B cell (primary cell): ENCODE data around the gene HIRA. TPM values are rescaled to one million over a fixed set of nuclear protein-coding genes. Genes with fewer than 3 reads are reported as not detected.

ENCODE experiments used
- ATAC-seq: fragments of 200-7000 bp; cut with Tn5 transposase; one replicate; pipeline ENCODE4 v1.10.0; 2021; ENCODE audit warnings: low read depth, mild to moderate bottlenecking, moderate number of reproducible peaks, moderate library complexity
- CTCF ChIA-PET: fragments of 350-600 bp; sonication (Branson Sonifier 250); formaldehyde crosslinking; loops from one replicate; lab custom pipeline; 2021; ENCODE audit warnings: antibody characterized with exemption, inconsistent platforms; lab: Charles Lee
- POLR2A ChIA-PET: fragments of 350-600 bp; sonication (Branson Sonifier 250); formaldehyde crosslinking; loops from one replicate; lab custom pipeline; 2021; ENCODE audit warnings: antibody characterized with exemption; lab: Charles Lee
- DNase-seq: peaks from one replicate; pipeline ENCODE4 v3.0.0; 2013
- H2AFZ ChIP-seq: 2 replicates; pipeline ENCODE4 v1.6.1; 2012; ENCODE audit warnings: mild to moderate bottlenecking, low read depth, low read length; ENCODE audit not compliant: insufficient read depth, poor library complexity, severe bottlenecking
- H3K27ac ChIP-seq, 2 donors: 1 replicate in 1 of 2; 2 replicates in 1 of 2; pipeline ENCODE4 v1.5.1; 2012 to 2013; ENCODE audit warnings: low read length in 2 of 2, mild to moderate bottlenecking in 2 of 2, moderate library complexity in 1 of 2
- H3K27me3 ChIP-seq, 4 experiments: fragments of 200-600 bp in 1 of 4; sonication (generic) in 1 of 4; replicated peaks in 1 of 4; 1 replicate in 2 of 4; 2 replicates in 2 of 4; pipeline versions ENCODE4 v1.6.1 to v1.7.0; 2013 to 2016; ENCODE audit warnings: low read length in 3 of 4, mild to moderate bottlenecking in 2 of 4, mixed read lengths in 1 of 4, moderate library complexity in 1 of 4; ENCODE audit not compliant: insufficient read depth in 4 of 4, control insufficient read depth in 3 of 4; ENCODE audit errors: control extremely low read depth in 1 of 4
- H3K36me3 ChIP-seq, 2 experiments: replicated peaks in 1 of 2; 1 replicate in 1 of 2; 2 replicates in 1 of 2; pipeline versions ENCODE4 v1.6.1 to v1.7.1; 2013; ENCODE audit warnings: low read length in 1 of 2; ENCODE audit not compliant: insufficient read depth in 2 of 2, control insufficient read depth in 1 of 2; ENCODE audit errors: control extremely low read depth in 1 of 2, extremely low read depth in 1 of 2
- H3K4me1 ChIP-seq, 2 donors: fragments of 200-600 bp in 1 of 2; sonication (generic) in 1 of 2; 1 replicate in 1 of 2; 2 replicates in 1 of 2; pipeline versions ENCODE4 v1.5.1 to v1.6.1; 2013 to 2017; ENCODE audit warnings: low read length in 2 of 2; ENCODE audit not compliant: control insufficient read depth in 2 of 2, insufficient read depth in 2 of 2
- H3K4me2 ChIP-seq: replicated peaks from 2 replicates; pipeline ENCODE3; 2012; ENCODE audit warnings: mild to moderate bottlenecking, low read depth, low read length; ENCODE audit not compliant: poor library complexity, severe bottlenecking
- H3K4me3 ChIP-seq, 5 experiments: fragments of 200-600 bp in 1 of 5; sonication (generic) in 1 of 5; 1 replicate in 3 of 5; 2 replicates in 2 of 5; pipeline versions ENCODE4 v1.5.1 to v1.7.0; 2011 to 2016; ENCODE audit warnings: low read length in 4 of 5, mild to moderate bottlenecking in 4 of 5, low read depth in 2 of 5, control low read depth in 1 of 5, moderate library complexity in 1 of 5; ENCODE audit not compliant: insufficient read depth in 1 of 5; ENCODE audit errors: control extremely low read depth in 1 of 5, extremely low read depth in 1 of 5
- H3K79me2 ChIP-seq: fragments of 200-600 bp; sonication (generic); one replicate; pipeline ENCODE4 v1.6.0; 2016; ENCODE audit warnings: low read length; ENCODE audit not compliant: control insufficient read depth, insufficient read depth
- H3K9ac ChIP-seq: fragments of 200-600 bp; sonication (generic); 2 replicates; pipeline ENCODE4 v1.6.1; 2017; ENCODE audit warnings: mild to moderate bottlenecking, low read length, moderate library complexity
- H3K9me3 ChIP-seq, 3 donors: one replicate each; pipeline versions ENCODE4 v1.6.1 to v1.7.1; 2013; ENCODE audit warnings: low read length in 2 of 3; ENCODE audit not compliant: control insufficient read depth in 2 of 3, insufficient read depth in 1 of 3; ENCODE audit errors: control extremely low read depth in 1 of 3
- H4K20me1 ChIP-seq: 2 replicates; pipeline ENCODE4 v1.6.0; 2012; ENCODE audit warnings: mild to moderate bottlenecking, low read length; ENCODE audit not compliant: insufficient read depth, control insufficient read depth, poor library complexity, severe bottlenecking
- H3K27ac Mint-ChIP-seq: one replicate; pipeline ENCODE4 v1.8.0; 2021; ENCODE audit warnings: mixed read lengths
- H3K27me3 Mint-ChIP-seq: one replicate; pipeline ENCODE4 v1.8.0; 2021; ENCODE audit warnings: mixed read lengths
- H3K4me1 Mint-ChIP-seq: one replicate; pipeline ENCODE4 v1.8.0; 2021; ENCODE audit warnings: mixed read lengths
- H3K4me3 Mint-ChIP-seq: one replicate; pipeline ENCODE4 v1.8.0; 2021; ENCODE audit warnings: mixed read lengths
- H3K9me3 Mint-ChIP-seq: one replicate; pipeline ENCODE4 v1.8.0; 2022; ENCODE audit warnings: mixed read lengths; ENCODE audit not compliant: insufficient read depth
- CTCF ChIP-seq: fragments of 200-600 bp; IDR thresholded peaks from one replicate; pipeline ENCODE4 v1.8.0; 2022; ENCODE audit warnings: antibody characterized with exemption, mild to moderate bottlenecking
- EZH2 ChIP-seq: IDR thresholded peaks from 2 replicates; pipeline ENCODE4 v1.6.1; 2012; ENCODE audit warnings: borderline replicate concordance, low read depth, mild to moderate bottlenecking, moderate library complexity, low read length; ENCODE audit not compliant: insufficient read depth, poor library complexity, severe bottlenecking
- WGBS: methylation state at CpG from one replicate; pipeline ENCODE4 v1.1.5; 2013; ENCODE audit warnings: missing lambda C conversion rate; ENCODE audit not compliant: insufficient coverage; 5-methylcytosine and 5-hydroxymethylcytosine counted together
- intact Hi-C: fragments of 100-400 bp; cut with micrococcal nuclease; formaldehyde crosslinking; loops from one replicate; pipeline ENCODE4 v1.10.0; 2022
- polyA plus RNA-seq: library from polyadenylated mRNA; depleted of rRNA; stranded (reverse); fragments of >200 nt; gene quantifications from 2 replicates; pipeline ENCODE4 v1.2.3, GENCODE V29; 2012
- total RNA-seq, 2 donors: library from RNA; stranded (reverse); fragments of 120-200 nt in 1 of 2; gene quantifications; 1 replicate in 1 of 2; 2 replicates in 1 of 2; pipeline versions ENCODE4 v1.2.3 to v1.2.4, GENCODE V29; 2013 to 2022

HIRA gene
- total and polyA plus RNA-seq, 2 donors (not counting 1 experiment from before 2014, with no cell fraction given) = 28.3 to 34.5 TPM

GRCh38 chr22:19336133-19337075, 95.1 kb downstream of the HIRA start:
- Mint-ChIP-seq H3K4me3 (no peak overlapping the region), H3K4me1 (no peaks in the 10 kb centered on the region), H3K27me3 (no peaks in the 10 kb centered on the region), H3K27ac (no peak overlapping the region), H3K9me3 (peaks cover 24% of the 10 kb centered on the region)
- ChIA-PET POLR2A (no interaction called here), CTCF (no interaction called here)
- no peak overlapping the region for H2AFZ ChIP-seq
- DNase-seq (no peak), ATAC-seq (no peak)
- peaks cover 16 to 76% of the 10 kb centered on the region in 2 experiments for H3K36me3 ChIP-seq
- peak overlapping the region in 1 of 5 experiments; percentile 23 for H3K4me3 ChIP-seq
- no peak overlapping the region for H3K9ac ChIP-seq
- TF ChIP-seq EZH2 (no peak), CTCF (no peak)
- no peak overlapping the region for H3K27ac ChIP-seq
- peaks cover 28% of the 10 kb centered on the region for H3K79me2 ChIP-seq
- H3K4me2 ChIP-seq = no peak overlapping the region
- intact Hi-C loops = no loop called here
- no peaks in the 10 kb centered on the region for H4K20me1 ChIP-seq
- peaks cover 14 to 56% (median 44%) of the 10 kb centered on the region in 3 donors for H3K9me3 ChIP-seq
- H3K4me1 ChIP-seq = no peaks in the 10 kb centered on the region
- no peaks in the 10 kb centered on the region for H3K27me3 ChIP-seq
- 98% methylated on average over 6 of the region's 7 CpGs for WGBS

DNA sequence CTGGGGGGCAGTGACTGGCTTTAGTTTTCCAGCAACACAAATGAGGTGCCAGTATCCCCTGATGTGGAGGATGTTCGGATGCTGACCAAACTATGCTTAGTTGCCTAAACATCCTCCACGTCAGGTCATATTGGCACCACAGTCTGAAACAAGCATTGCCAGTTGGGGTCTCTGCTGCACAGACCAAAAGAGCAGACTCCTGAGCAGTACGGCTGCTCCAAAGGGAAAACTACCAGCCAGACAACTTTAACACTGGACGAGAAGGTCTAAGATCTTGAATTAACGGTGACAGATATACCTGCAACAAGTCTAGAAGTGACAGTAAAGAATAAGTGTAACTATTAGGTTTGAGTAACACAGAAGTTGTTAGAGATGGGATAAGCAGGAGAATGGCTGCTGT, 99.6 kb downstream of the HIRA start:
- peaks cover 11% of the 10 kb centered on the region for H3K79me2 ChIP-seq
- H3K27ac ChIP-seq = no peak overlapping the region
- peaks cover 4 to 57% of the 10 kb centered on the region in 2 experiments for H3K36me3 ChIP-seq
- intact Hi-C loops = no loop called here
- ChIA-PET CTCF (interaction anchor here (1.1 kb wide), 1 partner anchor 32 kb away, joined by 4 read pairs; no protein-coding TSS in a partner anchor), POLR2A (no interaction called here)
- no peak for DNase-seq
- Mint-ChIP-seq H3K9me3 (peaks cover 21% of the 10 kb centered on the region), H3K4me3 (no peak overlapping the region), H3K27ac (no peak overlapping the region), H3K4me1 (no peaks in the 10 kb centered on the region), H3K27me3 (no peaks in the 10 kb centered on the region)
- no peak overlapping the region for H2AFZ ChIP-seq
- no peak overlapping the region for H3K9ac ChIP-seq
- no peaks in the 10 kb centered on the region for H3K27me3 ChIP-seq
- no peak overlapping the region for H3K4me3 ChIP-seq
- 100% methylated on average over 3 of the region's 5 CpGs for WGBS
- H3K4me1 ChIP-seq = no peaks in the 10 kb centered on the region
- no peak for TF ChIP-seq EZH2
- no peak for TF ChIP-seq CTCF
- no peak overlapping the region for H3K4me2 ChIP-seq
- ATAC-seq = no peak
- peaks cover 6 to 67% (median 38%) of the 10 kb centered on the region in 3 donors for H3K9me3 ChIP-seq
- H4K20me1 ChIP-seq = no peaks in the 10 kb centered on the region
